K562 (cell line): ENCODE data around the gene ZNF593OS. TPM values are rescaled to one million over a fixed set of nuclear protein-coding genes. Genes with fewer than 3 reads are reported as not detected.

Experiments
- BCLAF1 ChIP-seq, 2 experiments: fragments of 450-650 bp in 1 of 2; IDR thresholded peaks; 2 replicates each; pipeline ENCODE4 v1.6.1; 2011 to 2017; ENCODE audit warnings: low read depth in 2 of 2, antibody characterized with exemption in 1 of 2, borderline replicate concordance in 1 of 2, low read length in 1 of 2, mild to moderate bottlenecking in 1 of 2, mixed read lengths in 1 of 2; ENCODE audit not compliant: control insufficient read depth in 1 of 2
- CGGBP1 ChIP-seq: fragments of 250-450 bp; sonication (Bioruptor Pico); IDR thresholded peaks from 2 replicates; pipeline ENCODE4 v1.9.0; 2021; ENCODE audit warnings: mild to moderate bottlenecking
- FOXP1 ChIP-seq: sonication (generic); formaldehyde crosslinking; IDR thresholded peaks from 2 replicates; pipeline ENCODE4 v1.8.0; 2022; ENCODE audit warnings: mild to moderate bottlenecking, missing genetic modification reagents
- HDAC8 ChIP-seq: fragments of 450-650 bp; IDR thresholded peaks from 2 replicates; pipeline ENCODE4 v1.6.1; 2016; ENCODE audit warnings: mild to moderate bottlenecking, missing genetic modification characterization, moderate library complexity, missing compliant biosample characterization
- KLF10 ChIP-seq: fragments of 250-450 bp; sonication (Bioruptor Pico); IDR thresholded peaks from 2 replicates; pipeline ENCODE4 v1.6.1; 2021; ENCODE audit warnings: matching md5 sums
- KLF6 ChIP-seq: fragments of 250-450 bp; sonication (Bioruptor Pico); IDR thresholded peaks from 2 replicates; pipeline ENCODE4 v1.4.0; 2020; ENCODE audit warnings: mild to moderate bottlenecking, moderate library complexity, borderline replicate concordance
- NR2F6 ChIP-seq: fragments of 450-650 bp; formaldehyde crosslinking; IDR thresholded peaks from 2 replicates; pipeline ENCODE4 v1.4.0; 2020; ENCODE audit warnings: mild to moderate bottlenecking
- RAD21 ChIP-seq, 2 experiments: fragments of 250-450 bp in 1 of 2; fragments of 450-650 bp in 1 of 2; sonication (Bioruptor Pico) in 1 of 2; formaldehyde crosslinking in 1 of 2; IDR thresholded peaks in 1 of 2; conservative IDR thresholded peaks in 1 of 2; 2 replicates each; pipeline versions ENCODE4 v1.4.0 to v1.8.0; 2020 to 2022; ENCODE audit warnings: mild to moderate bottlenecking in 2 of 2, moderate library complexity in 1 of 2
- RBFOX2 ChIP-seq: fragments of 200-400 bp; formaldehyde crosslinking; IDR thresholded peaks from 2 replicates; pipeline ENCODE4 v1.6.1; 2017; ENCODE audit warnings: low read depth, mild to moderate bottlenecking, low read length, moderate library complexity
- RCOR1 ChIP-seq, 2 experiments: IDR thresholded peaks; 2 replicates each; pipeline ENCODE4 v1.6.1; 2012; ENCODE audit warnings: low read depth in 2 of 2, low read length in 2 of 2, borderline replicate concordance in 1 of 2, improper control_type of control experiment in 1 of 2
- RERE ChIP-seq: sonication (generic); formaldehyde crosslinking; IDR thresholded peaks from 2 replicates; pipeline ENCODE4 v1.8.0; 2023; ENCODE audit warnings: missing genetic modification reagents, mild to moderate bottlenecking, borderline replicate concordance
- ZFP91 ChIP-seq: sonication (generic); formaldehyde crosslinking; IDR thresholded peaks from 2 replicates; pipeline ENCODE4 v1.8.0; 2022; ENCODE audit warnings: mild to moderate bottlenecking, missing genetic modification reagents
- ZNF165 ChIP-seq: fragments of 250-450 bp; sonication (Bioruptor Pico); IDR thresholded peaks from 2 replicates; pipeline ENCODE4 v1.4.0; 2020; ENCODE audit warnings: borderline replicate concordance
- ZNF175 ChIP-seq: fragments of 200-800 bp; sonication (Bioruptor generic); IDR thresholded peaks from 2 replicates; pipeline ENCODE4 v1.6.1; 2016; ENCODE audit warnings: low read depth, mild to moderate bottlenecking, missing genetic modification characterization, missing compliant biosample characterization
- ZNF431 ChIP-seq: sonication (generic); formaldehyde crosslinking; IDR thresholded peaks from 2 replicates; pipeline ENCODE4 v1.8.0; 2022; ENCODE audit warnings: mild to moderate bottlenecking, missing genetic modification reagents
- polyA plus RNA-seq, 8 experiments: library from polyadenylated mRNA; depleted of rRNA in 4 of 8; stranded (reverse) in 5 of 8; unstranded in 3 of 8; fragments of >200 nt; fragmentation: Nextera tagmentation in 2 of 8; fragmentation: Illumina TruSeq in 1 of 8; extraction: Ambion mirVana in 2 of 8; extraction: Trizol in 1 of 8; gene quantifications; 2 replicates each; pipeline versions ENCODE4 v1.2.1 to v1.2.3, GENCODE V29; 2011 to 2014; ENCODE audit warnings: inconsistent platforms in 1 of 8, missing spikeins in 1 of 8
- total RNA-seq, 7 experiments: library from RNA; depleted of rRNA in 6 of 7; stranded (reverse); fragments of >200 nt in 6 of 7; fragmentation: Illumina TruSeq in 2 of 7; extraction: Trizol in 2 of 7; gene quantifications; 2 replicates each; pipeline versions ENCODE4 v1.2.1 to v1.2.3, GENCODE V29; 2011 to 2021; ENCODE audit warnings: low replicate concordance in 1 of 7

The ZNF593OS gene
- total and polyA plus RNA-seq, 9 of the 15 experiments (the other 6 are each of a cell fraction or from before 2014, with no cell fraction given), result 0.24 to 0.27 TPM; not detected in 7

- TF ChIP-seq BCLAF1 (IDR thresholded peaks at IDR 0.05; ENCODE audit: borderline replicate concordance in 1 of 2, control insufficient read depth in 1 of 2, low read depth in 2 of 2, low read length in 1 of 2), result no peak
- TF ChIP-seq ZNF175 (CRISPR knock-in tag), result 0 out of 2 replicates have a peak, but pooled peaks have one; percentile 29
- no peak for TF ChIP-seq ZNF165 (CRISPR knock-in tag)
- no peak for TF ChIP-seq KLF6 (CRISPR knock-in tag)
- TF ChIP-seq ZNF431 (CRISPR knock-in tag), result no peak
- TF ChIP-seq KLF10 (CRISPR knock-in tag), result no peak
- no peak for TF ChIP-seq CGGBP1 (CRISPR knock-in tag)
- peak in 1 of 2 experiments; percentile 48; a peak in 1 of 4 replicates for TF ChIP-seq RCOR1 (IDR thresholded peaks at IDR 0.05; ENCODE audit: borderline replicate concordance in 1 of 2, low read depth in 2 of 2, low read length in 2 of 2)
- peak; percentile 65 for TF ChIP-seq RBFOX2
- 0 out of 2 replicates have a peak, but pooled peaks have one; percentile 69 for TF ChIP-seq RERE
- TF ChIP-seq RAD21 (CRISPR knock-in tag; conservative IDR thresholded peaks at IDR 0.05 in 1 of 2, IDR thresholded peaks at IDR 0.05 in 1 of 2), result peak; percentile 67 to 76
- peak; percentile 45; the same call in 1 of the 2 replicates for TF ChIP-seq HDAC8 (tag)
- TF ChIP-seq NR2F6 (CRISPR knock-in tag), result no peak
- peak; percentile 74; the same call in 1 of the 2 replicates for TF ChIP-seq FOXP1 (CRISPR knock-in tag)
- no peak for TF ChIP-seq ZFP91 (CRISPR knock-in tag)
These were observed 7.4 kb downstream of the ZNF593OS start (continued) for GRCh38 chr1:26164036-26164860.
